GM12892 (cell line): Measurements from ENCODE around the gene QKI.

Experiments used
- POLR2A ChIP-seq: IDR thresholded peaks from 2 replicates; pipeline ENCODE4 v1.6.1; 2011; ENCODE audit warnings: low read depth, low read length, control low read depth
- POLR2AphosphoS5 ChIP-seq: IDR thresholded peaks from 2 replicates; pipeline ENCODE4 v1.6.1; 2011; ENCODE audit warnings: low read depth, low read length, control low read depth
- TAF1 ChIP-seq: IDR thresholded peaks from 2 replicates; pipeline ENCODE4 v1.6.1; 2011; ENCODE audit warnings: low read depth, mild to moderate bottlenecking, control low read depth, low read length, borderline replicate concordance

DNA sequence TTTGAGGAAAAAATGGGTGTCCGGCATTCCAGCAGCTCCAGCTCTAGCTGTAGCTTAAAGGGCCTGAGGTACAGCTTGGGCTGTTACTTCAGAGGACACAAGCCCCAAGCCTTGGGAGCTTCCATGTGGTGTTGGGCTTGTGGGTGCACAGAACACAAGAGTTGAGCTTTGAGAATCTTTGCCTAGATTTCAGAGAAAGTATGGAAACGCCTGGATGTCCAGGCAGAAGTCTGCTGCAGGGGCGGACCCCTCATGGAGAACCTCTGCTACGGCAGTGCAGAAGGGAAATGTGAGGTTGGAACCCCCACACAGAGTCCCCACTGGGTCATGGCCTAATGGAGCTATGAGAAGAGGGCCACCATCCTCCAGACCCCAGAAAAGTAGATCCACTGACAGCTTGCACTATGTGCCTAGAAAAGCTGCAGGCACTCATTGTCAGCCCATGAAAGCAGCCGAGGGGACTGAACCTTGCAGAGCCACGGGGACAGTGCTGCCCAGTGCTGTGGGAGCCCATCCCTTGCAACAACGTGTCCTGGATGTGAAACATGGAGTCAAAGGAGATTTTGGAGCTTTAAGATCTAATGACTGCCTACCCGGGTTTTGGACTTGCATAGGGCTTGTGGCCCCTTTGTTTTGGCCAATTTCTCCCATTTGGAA is 90.6 kb downstream of the QKI start:
- TF ChIP-seq POLR2A (no peak), POLR2AphosphoS5 (no peak), TAF1 (no peak)
